ENCODE results near the gene MANBA. TPM values are rescaled to one million over a fixed set of nuclear protein-coding genes. Genes with fewer than 3 reads are reported as not detected.
A peak's percentile ranks its signal among the peaks of the same experiment; 100 is the strongest.
"Not testable (repeated sequence)": the region's sequence is repeated elsewhere in the genome, so short reads cannot be mapped to it uniquely, and the experiment has no call there.

Gene MANBA
- total and polyA plus RNA-seq, 5 donors from 2014 or later, result 10.7 to 21.2 (median 15.8) TPM

GRCh38 chr4:102627831-102628523 is 132.8 kb downstream of the MANBA start:
- Mint-ChIP-seq H3K36me3 (peaks cover 8% of the 10 kb centered on the region), H3K27ac (peak overlapping the region in 1 of 3 donors; percentile 96), H3K27me3 (peaks cover under 1% of the 10 kb centered on the region), H3K9me3 (no peaks in the 10 kb centered on the region), H3K4me1 (peaks cover 10 to 45% (median 32%) of the 10 kb centered on the region in 4 donors), H3K4me3 (no peak overlapping the region)
- Histone ChIP-seq H3K4me1 (ENCODE audit: control insufficient read depth, insufficient read depth, low read length, poor library complexity, severe bottlenecking) (peaks cover 15% of the 10 kb centered on the region), H3K36me3 (ENCODE audit: control insufficient read depth, insufficient read depth, low read length) (no peaks in the 10 kb centered on the region), H3K9me3 (ENCODE audit: control insufficient read depth in 2 of 2, low read length in 2 of 2) (no peaks in the 10 kb centered on the region), H3K27me3 (ENCODE audit: control insufficient read depth, insufficient read depth, low read length) (no peaks in the 10 kb centered on the region), H3K4me3 (ENCODE audit: low read depth, low read length) (no peak overlapping the region), H3K27ac (ENCODE audit: insufficient read depth, low read length, poor library complexity, severe bottlenecking) (no peak overlapping the region)
- no peak for DNase-seq
- peak in 1 of 2 donors; percentile 28 for ATAC-seq (ENCODE audit: low read depth in 2 of 2)

- Mint-ChIP-seq H3K27me3 (peaks cover 4% of the 10 kb centered on the region), H3K36me3 (no peaks in the 10 kb centered on the region), H3K27ac (peak overlapping the region; percentile 48 to 88 (median 78)), H3K9me3 (no peaks in the 10 kb centered on the region), H3K4me3 (peak overlapping the region in 3 of 4 donors; percentile 31 to 60 (median 59)), H3K4me1 (peaks cover 1 to 25% (median 22%) of the 10 kb centered on the region in 4 donors)
- no peaks in the 10 kb centered on the region for H3K27me3 ChIP-seq (ENCODE audit: control insufficient read depth, insufficient read depth, low read length)
- DNase-seq, result peak; percentile 36 to 89 (median 72)
- H3K27ac ChIP-seq (ENCODE audit: insufficient read depth, low read length, poor library complexity, severe bottlenecking), result no peak overlapping the region
- H3K4me3 ChIP-seq (ENCODE audit: low read depth, low read length), result peak overlapping the region; percentile 4
- peak; percentile 91 to 93 for ATAC-seq (ENCODE audit: low read depth in 2 of 2)
- H3K4me1 ChIP-seq (ENCODE audit: control insufficient read depth, insufficient read depth, low read length, poor library complexity, severe bottlenecking), result peaks cover 6% of the 10 kb centered on the region
- no peaks in the 10 kb centered on the region for H3K9me3 ChIP-seq (ENCODE audit: control insufficient read depth in 2 of 2, low read length in 2 of 2)
- no peaks in the 10 kb centered on the region for H3K36me3 ChIP-seq (ENCODE audit: control insufficient read depth, insufficient read depth, low read length)
Observed at GRCh38 chr4:102625232-102625930, 135.4 kb downstream of the MANBA start.

- no peaks in the 10 kb centered on the region for H3K36me3 ChIP-seq (ENCODE audit: control insufficient read depth, insufficient read depth, low read length)
- Mint-ChIP-seq H3K36me3 (no peaks in the 10 kb centered on the region), H3K4me3 (no peak overlapping the region), H3K27me3 (peaks cover 4% of the 10 kb centered on the region), H3K27ac (peak overlapping the region in 1 of 3 donors; percentile 48), H3K4me1 (peaks cover 0 to 20% (median 15%) of the 10 kb centered on the region in 4 donors), H3K9me3 (no peaks in the 10 kb centered on the region)
- no peak overlapping the region for H3K27ac ChIP-seq (ENCODE audit: insufficient read depth, low read length, poor library complexity, severe bottlenecking)
- H3K4me3 ChIP-seq (ENCODE audit: low read depth, low read length), result no peak overlapping the region
- DNase-seq (no peak), ATAC-seq (ENCODE audit: low read depth in 2 of 2) (no peak)
- peaks cover 6% of the 10 kb centered on the region for H3K4me1 ChIP-seq (ENCODE audit: control insufficient read depth, insufficient read depth, low read length, poor library complexity, severe bottlenecking)
- H3K27me3 ChIP-seq (ENCODE audit: control insufficient read depth, insufficient read depth, low read length), result no peaks in the 10 kb centered on the region
- H3K9me3 ChIP-seq (ENCODE audit: control insufficient read depth in 2 of 2, low read length in 2 of 2), result no peaks in the 10 kb centered on the region
Observed at GRCh38 chr4:102624505-102624904, 136.3 kb downstream of the MANBA start.

- H3K27me3 ChIP-seq (ENCODE audit: control insufficient read depth, insufficient read depth, low read length), result no peaks in the 10 kb centered on the region
- no peak overlapping the region for H3K4me3 ChIP-seq (ENCODE audit: low read depth, low read length)
- H3K27ac ChIP-seq (ENCODE audit: insufficient read depth, low read length, poor library complexity, severe bottlenecking), result no peak overlapping the region
- ATAC-seq (ENCODE audit: low read depth in 2 of 2), result no peak
- peaks cover 6% of the 10 kb centered on the region for H3K4me1 ChIP-seq (ENCODE audit: control insufficient read depth, insufficient read depth, low read length, poor library complexity, severe bottlenecking)
- H3K9me3 ChIP-seq (ENCODE audit: control insufficient read depth in 2 of 2, low read length in 2 of 2), result no peaks in the 10 kb centered on the region
- peaks cover 4% of the 10 kb centered on the region for H3K27me3 Mint-ChIP-seq
- peak overlapping the region; percentile 29 to 48 (median 46) for H3K27ac Mint-ChIP-seq
- H3K4me1 Mint-ChIP-seq, result peaks cover 0 to 26% (median 16%) of the 10 kb centered on the region in 4 donors
- no peak overlapping the region for H3K4me3 Mint-ChIP-seq
- no peak for DNase-seq
- no peaks in the 10 kb centered on the region for H3K36me3 ChIP-seq (ENCODE audit: control insufficient read depth, insufficient read depth, low read length)
- H3K36me3 Mint-ChIP-seq, result no peaks in the 10 kb centered on the region
- no peaks in the 10 kb centered on the region for H3K9me3 Mint-ChIP-seq
Observed at GRCh38 chr4:102623622-102624021, 137.1 kb downstream of the MANBA start.

GRCh38 chr4:102620697-102621497 is 139.9 kb downstream of the MANBA start:
- peaks cover 4% of the 10 kb centered on the region for H3K27me3 Mint-ChIP-seq
- H3K4me1 ChIP-seq (ENCODE audit: control insufficient read depth, insufficient read depth, low read length, poor library complexity, severe bottlenecking), result peaks cover 6% of the 10 kb centered on the region
- no peaks in the 10 kb centered on the region for H3K9me3 ChIP-seq (ENCODE audit: control insufficient read depth in 2 of 2, low read length in 2 of 2)
- peaks cover 14% of the 10 kb centered on the region for H3K36me3 Mint-ChIP-seq
- H3K36me3 ChIP-seq (ENCODE audit: control insufficient read depth, insufficient read depth, low read length), result peaks cover 9% of the 10 kb centered on the region
- DNase-seq, result peak in 2 of 3 donors; percentile 33 to 44
- no peaks in the 10 kb centered on the region for H3K9me3 Mint-ChIP-seq
- H3K27me3 ChIP-seq (ENCODE audit: control insufficient read depth, insufficient read depth, low read length), result no peaks in the 10 kb centered on the region
- H3K4me1 Mint-ChIP-seq, result peaks cover 0 to 24% (median 15%) of the 10 kb centered on the region in 4 donors
- no peak overlapping the region for H3K4me3 ChIP-seq (ENCODE audit: low read depth, low read length)
- no peak overlapping the region for H3K27ac ChIP-seq (ENCODE audit: insufficient read depth, low read length, poor library complexity, severe bottlenecking)
- no peak overlapping the region for H3K4me3 Mint-ChIP-seq
- H3K27ac Mint-ChIP-seq, result peak overlapping the region in 1 of 3 donors; percentile 43
- peak in 1 of 2 donors; percentile 29 for ATAC-seq (ENCODE audit: low read depth in 2 of 2)

- not testable (repeated sequence) for H3K4me3 Mint-ChIP-seq; H3K27ac ChIP-seq (ENCODE audit: insufficient read depth, low read length, poor library complexity, severe bottlenecking); H3K4me3 ChIP-seq (ENCODE audit: low read depth, low read length); H3K27me3 Mint-ChIP-seq; H3K9me3 Mint-ChIP-seq; H3K27me3 ChIP-seq (ENCODE audit: control insufficient read depth, insufficient read depth, low read length); H3K9me3 ChIP-seq (ENCODE audit: control insufficient read depth in 2 of 2, low read length in 2 of 2); H3K4me1 ChIP-seq (ENCODE audit: control insufficient read depth, insufficient read depth, low read length, poor library complexity, severe bottlenecking); DNase-seq
- H3K36me3 ChIP-seq (ENCODE audit: control insufficient read depth, insufficient read depth, low read length), result peaks cover 16% of the 10 kb centered on the region
- peak overlapping the region in 2 of 3 donors; percentile 45 to 73 for H3K27ac Mint-ChIP-seq
- H3K4me1 Mint-ChIP-seq, result peaks cover 2 to 22% (median 14%) of the 10 kb centered on the region in 4 donors
- ATAC-seq (ENCODE audit: low read depth in 2 of 2), result peak; percentile 48
- peaks cover 21% of the 10 kb centered on the region for H3K36me3 Mint-ChIP-seq
Observed at GRCh38 chr4:102619776-102620631, 140.8 kb downstream of the MANBA start.

- ATAC-seq (ENCODE audit: low read depth in 2 of 2); H3K4me3 Mint-ChIP-seq; H3K27me3 ChIP-seq (ENCODE audit: control insufficient read depth, insufficient read depth, low read length); H3K27me3 Mint-ChIP-seq; H3K27ac Mint-ChIP-seq; H3K9me3 ChIP-seq (ENCODE audit: control insufficient read depth in 2 of 2, low read length in 2 of 2); H3K27ac ChIP-seq (ENCODE audit: insufficient read depth, low read length, poor library complexity, severe bottlenecking); H3K9me3 Mint-ChIP-seq; DNase-seq; H3K4me3 ChIP-seq (ENCODE audit: low read depth, low read length): not testable (repeated sequence)
- Histone ChIP-seq H3K36me3 (ENCODE audit: control insufficient read depth, insufficient read depth, low read length) (peaks cover 26% of the 10 kb centered on the region), H3K4me1 (ENCODE audit: control insufficient read depth, insufficient read depth, low read length, poor library complexity, severe bottlenecking) (peaks cover 12% of the 10 kb centered on the region)
- Mint-ChIP-seq H3K4me1 (peaks cover 5 to 27% (median 22%) of the 10 kb centered on the region in 4 donors), H3K36me3 (peaks cover 31% of the 10 kb centered on the region)
Observed at GRCh38 chr4:102619021-102619420, 141.7 kb downstream of the MANBA start.

Data from CD4-positive, CD25-positive, alpha-beta regulatory T cell (primary cell).